HEK293 (cell line): Measurements from ENCODE around the gene METTL25B.
A peak's percentile ranks its signal among the peaks of the same experiment; 100 is the strongest.

Experiments used
- CTCF ChIA-PET: fragments of 350-600 bp; formaldehyde crosslinking; extraction: SDS; loops from one replicate; lab custom pipeline; 2021; ENCODE audit warnings: antibody characterized with exemption; lab: Yijun Ruan, JAX
- POLR2A ChIA-PET: fragments of 300-600 bp; formaldehyde crosslinking; extraction: SDS; loops from one replicate; lab custom pipeline; 2020; ENCODE audit warnings: antibody characterized with exemption, inconsistent platforms; lab: Yijun Ruan, JAX
- H3K27ac ChIP-seq: fragments of 200-500 bp; sonication (Bioruptor generic); 2 replicates; pipeline ENCODE4 v1.5.1; 2014; ENCODE audit warnings: low read depth, low read length, control low read depth, inconsistent platforms; ENCODE audit errors: extremely low read depth
- H3K36me3 ChIP-seq, 2 experiments: fragments of 200-500 bp in 1 of 2; sonication (Bioruptor generic) in 1 of 2; 1 replicate in 1 of 2; 2 replicates in 1 of 2; pipeline ENCODE4 v1.5.1; 2014 to 2017; ENCODE audit warnings: inconsistent platforms in 2 of 2, low read length in 2 of 2; ENCODE audit not compliant: control insufficient read depth in 2 of 2, insufficient read depth in 1 of 2
- H3K4me1 ChIP-seq: fragments of 200-500 bp; sonication (Bioruptor generic); 2 replicates; pipeline ENCODE4 v1.5.1; 2014; ENCODE audit warnings: mild to moderate bottlenecking, low read length, inconsistent platforms; ENCODE audit not compliant: control insufficient read depth, insufficient read depth
- H3K4me3 ChIP-seq: 2 replicates; pipeline ENCODE4 v1.5.1; 2011; ENCODE audit warnings: low read depth, mild to moderate bottlenecking, control low read depth, low read length, moderate library complexity
- H3K9me3 ChIP-seq: fragments of 200-500 bp; sonication (Bioruptor generic); 2 replicates; pipeline ENCODE4 v1.5.1; 2014; ENCODE audit warnings: low read depth, low read length, inconsistent platforms; ENCODE audit not compliant: control insufficient read depth, insufficient read depth
- EGR2 ChIP-seq: fragments of 450-650 bp; formaldehyde crosslinking; IDR thresholded peaks from 2 replicates; pipeline ENCODE4 v1.5.1; 2016; ENCODE audit warnings: low read depth, missing biosample characterization, missing genetic modification characterization
- FEZF1 ChIP-seq: fragments of 450-650 bp; formaldehyde crosslinking; IDR thresholded peaks from 2 replicates; pipeline ENCODE4 v1.5.1; 2016; ENCODE audit warnings: missing biosample characterization, missing genetic modification characterization
- GLIS1 ChIP-seq: fragments of 450-650 bp; formaldehyde crosslinking; IDR thresholded peaks from 2 replicates; pipeline ENCODE4 v1.5.1; 2016; ENCODE audit warnings: missing biosample characterization, missing genetic modification characterization
- IKZF3 ChIP-seq: fragments of 450-650 bp; IDR thresholded peaks from 2 replicates; pipeline ENCODE4 v1.5.0; 2018; ENCODE audit warnings: missing biosample characterization, mild to moderate bottlenecking, missing genetic modification characterization, moderate library complexity
- KLF1 ChIP-seq: fragments of 450-650 bp; formaldehyde crosslinking; IDR thresholded peaks from 2 replicates; pipeline ENCODE4 v1.5.1; 2016; ENCODE audit warnings: missing biosample characterization, missing genetic modification characterization
- KLF7 ChIP-seq: fragments of 450-650 bp; formaldehyde crosslinking; IDR thresholded peaks from 2 replicates; pipeline ENCODE4 v1.5.1; 2016; ENCODE audit warnings: missing biosample characterization, missing genetic modification characterization, borderline replicate concordance
- PRDM10 ChIP-seq: fragments of 450-650 bp; formaldehyde crosslinking; IDR thresholded peaks from 2 replicates; pipeline ENCODE4 v1.5.1; 2016; ENCODE audit warnings: missing biosample characterization, missing genetic modification characterization
- SP2 ChIP-seq: fragments of 450-650 bp; formaldehyde crosslinking; IDR thresholded peaks from 2 replicates; pipeline ENCODE4 v1.5.1; 2016; ENCODE audit warnings: missing biosample characterization, missing genetic modification characterization
- ZBTB17 ChIP-seq: fragments of 450-650 bp; formaldehyde crosslinking; IDR thresholded peaks from 2 replicates; pipeline ENCODE4 v1.5.1; 2016; ENCODE audit warnings: missing biosample characterization, missing genetic modification characterization
- ZFHX2 ChIP-seq: fragments of 450-650 bp; formaldehyde crosslinking; conservative IDR thresholded peaks from 2 replicates; pipeline ENCODE4 v1.5.1; 2016; ENCODE audit warnings: missing biosample characterization, missing genetic modification characterization
- ZIC2 ChIP-seq: fragments of 450-650 bp; formaldehyde crosslinking; IDR thresholded peaks from 2 replicates; pipeline ENCODE4 v1.5.1; 2016; ENCODE audit warnings: missing biosample characterization, missing genetic modification characterization
- ZNF138 ChIP-seq: fragments of 450-650 bp; formaldehyde crosslinking; IDR thresholded peaks from 2 replicates; pipeline ENCODE4 v1.5.1; 2016; ENCODE audit warnings: missing biosample characterization, missing genetic modification characterization, borderline replicate concordance
- ZNF155 ChIP-seq: fragments of 450-650 bp; formaldehyde crosslinking; IDR thresholded peaks from 2 replicates; pipeline ENCODE4 v1.5.1; 2016; ENCODE audit warnings: missing biosample characterization, missing genetic modification characterization
- ZNF169 ChIP-seq: fragments of 450-650 bp; formaldehyde crosslinking; IDR thresholded peaks from 2 replicates; pipeline ENCODE4 v1.5.1; 2016; ENCODE audit warnings: missing biosample characterization, missing genetic modification characterization
- ZNF175 ChIP-seq: fragments of 450-650 bp; formaldehyde crosslinking; IDR thresholded peaks from 2 replicates; pipeline ENCODE4 v1.5.1; 2016; ENCODE audit warnings: missing biosample characterization, missing genetic modification characterization
- ZNF335 ChIP-seq: fragments of 450-650 bp; formaldehyde crosslinking; conservative IDR thresholded peaks from 2 replicates; pipeline ENCODE4 v1.5.1; 2016; ENCODE audit warnings: missing biosample characterization, missing genetic modification characterization
- ZNF341 ChIP-seq: fragments of 450-650 bp; formaldehyde crosslinking; IDR thresholded peaks from 2 replicates; pipeline ENCODE4; 2016; ENCODE audit warnings: low read depth, missing biosample characterization, missing genetic modification characterization
- ZNF394 ChIP-seq: fragments of 450-650 bp; formaldehyde crosslinking; IDR thresholded peaks from 2 replicates; pipeline ENCODE4 v1.5.1; 2016; ENCODE audit warnings: missing biosample characterization, missing genetic modification characterization, mild to moderate bottlenecking, moderate library complexity, borderline replicate concordance
- ZNF423 ChIP-seq: fragments of 450-650 bp; formaldehyde crosslinking; IDR thresholded peaks from 2 replicates; pipeline ENCODE4 v1.5.1; 2016; ENCODE audit warnings: missing biosample characterization, missing genetic modification characterization
- ZNF600 ChIP-seq: fragments of 450-650 bp; formaldehyde crosslinking; IDR thresholded peaks from 2 replicates; pipeline ENCODE4 v1.5.1; 2016; ENCODE audit warnings: missing biosample characterization, missing genetic modification characterization
- ZNF843 ChIP-seq: fragments of 450-650 bp; formaldehyde crosslinking; IDR thresholded peaks from 2 replicates; pipeline ENCODE4 v1.5.1; 2016; ENCODE audit warnings: missing biosample characterization, missing genetic modification characterization
- ZSCAN4 ChIP-seq: fragments of 450-650 bp; formaldehyde crosslinking; IDR thresholded peaks from 2 replicates; pipeline ENCODE4 v1.5.1; 2017; ENCODE audit warnings: missing biosample characterization, missing genetic modification characterization

Gene METTL25B

DNA sequence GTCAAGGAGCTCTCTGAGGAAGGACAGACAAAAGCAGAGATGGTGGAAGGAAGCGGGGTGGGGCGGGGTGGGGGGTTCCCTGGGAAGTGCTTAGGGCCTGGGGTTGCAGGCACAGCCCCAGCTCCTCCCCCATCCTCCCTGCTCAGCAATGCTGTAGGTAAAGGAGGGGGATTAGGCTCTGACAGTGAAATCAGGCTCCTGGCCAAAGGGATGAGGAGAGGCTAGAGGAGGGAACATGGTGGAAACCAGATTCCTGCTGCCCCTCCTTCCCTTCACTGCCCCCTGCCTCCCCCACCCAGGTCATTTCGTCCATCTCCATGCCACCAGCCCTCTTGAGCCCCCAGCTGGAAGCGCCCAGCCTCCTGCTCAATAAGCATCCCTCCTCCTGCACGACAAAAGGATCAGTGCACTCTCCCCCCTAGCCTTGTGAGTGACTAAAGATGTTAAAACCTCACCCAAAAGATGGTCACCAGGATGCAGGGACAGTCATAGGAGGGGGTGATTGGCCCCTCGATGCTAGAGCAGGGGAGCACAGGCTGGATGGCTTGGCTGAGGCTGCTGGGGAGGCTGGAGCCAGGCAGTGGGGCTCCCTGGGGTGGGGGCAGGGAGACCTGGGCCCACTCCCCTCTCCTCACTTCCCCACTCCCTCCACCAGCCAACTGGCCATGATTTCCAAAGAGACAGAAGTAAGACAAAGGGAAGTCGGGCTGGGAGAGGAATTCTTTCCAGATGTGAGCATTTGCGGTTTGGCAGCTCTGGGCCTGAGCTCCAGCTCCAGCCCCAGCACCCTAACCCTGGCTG, 20.7 kb upstream of the METTL25B start (continued):
- TF ChIP-seq PRDM10 (tag by site-specific recombination) = peak; percentile 13; the same call in 1 of the 2 replicates
- peak; percentile 80 for TF ChIP-seq KLF1
- 0 out of 2 replicates have a peak, but pooled peaks have one; percentile 17 for TF ChIP-seq ZNF341
- no peak for TF ChIP-seq ZNF155 (tag by site-specific recombination)

- TF ChIP-seq IKZF3 (tag by site-specific recombination) (peak; percentile 70), ZIC2 (peak; percentile 31; the same call in 1 of the 2 replicates), SP2 (tag by site-specific recombination) (no peak), ZNF341 (peak; percentile 63; the same call in 1 of the 2 replicates), GLIS1 (tag by site-specific recombination) (peak; percentile 42; the same call in 1 of the 2 replicates)
- H3K27ac ChIP-seq = no peak overlapping the region
- no peaks in the 10 kb centered on the region for H3K9me3 ChIP-seq
- no peak overlapping the region for H3K4me3 ChIP-seq
- CTCF ChIA-PET = interaction anchor here (0.6 to 20.2 kb wide), 6 partner anchors 14 to 88 kb away, joined by 3 to 579 read pairs (median 8); no protein-coding TSS in a partner anchor
- H3K4me1 ChIP-seq = peaks cover 12% of the 10 kb centered on the region
- H3K36me3 ChIP-seq = no peaks in the 10 kb centered on the region
- POLR2A ChIA-PET = interaction anchor here (0.5 to 1.1 kb wide), 2 partner anchors 19 to 613 kb away, joined by 4 read pairs; no protein-coding TSS in a partner anchor
Measured at GRCh38 chr1:156708218-156708661, 20.0 kb upstream of the METTL25B start.

- ChIA-PET POLR2A (interaction anchor here (0.5 to 1.1 kb wide), 2 partner anchors 19 to 614 kb away, joined by 4 read pairs; no protein-coding TSS in a partner anchor), CTCF (interaction anchor here (0.9 to 20.2 kb wide), 3 partner anchors 17 to 31 kb away, joined by 3 to 579 read pairs (median 11); no protein-coding TSS in a partner anchor)
- no peak overlapping the region for H3K4me3 ChIP-seq
- H3K9me3 ChIP-seq = no peaks in the 10 kb centered on the region
- TF ChIP-seq ZNF394 = 0 out of 2 replicates have a peak, but pooled peaks have one; percentile 16
- TF ChIP-seq ZSCAN4 (tag by site-specific recombination) = no peak
- no peaks in the 10 kb centered on the region for H3K36me3 ChIP-seq
- 0 out of 2 replicates have a peak overlapping the region, but pooled peaks have one; percentile 16 for H3K27ac ChIP-seq
- H3K4me1 ChIP-seq = peaks cover 9% of the 10 kb centered on the region
Measured at GRCh38 chr1:156709031-156709430, 19.2 kb upstream of the METTL25B start.

- POLR2A ChIA-PET = no interaction called here
- H3K4me3 ChIP-seq = no peak overlapping the region
- TF ChIP-seq ZNF175 (tag by site-specific recombination) (no peak), EGR2 (peak; percentile 59), KLF7 (peak; percentile 45; the same call in 1 of the 2 replicates), ZNF423 (tag by site-specific recombination) (peak; percentile 46; the same call in 1 of the 2 replicates), FEZF1 (tag by site-specific recombination) (no peak), SP2 (tag by site-specific recombination) (0 out of 2 replicates have a peak, but pooled peaks have one; percentile 14), ZNF335 (tag by site-specific recombination) (peak; percentile 39; the same call in 1 of the 2 replicates), ZNF600 (tag by site-specific recombination) (peak; percentile 100), GLIS1 (tag by site-specific recombination) (peak; percentile 31), ZBTB17 (peak; percentile 65; the same call in 1 of the 2 replicates), ZFHX2 (tag by site-specific recombination) (0 out of 2 replicates have a peak, but pooled peaks have one; percentile 44), ZNF138 (no peak), ZNF843 (no peak), KLF1 (peak; percentile 94), ZNF169 (no peak)
Measured at GRCh38 chr1:156709757-156710489, 18.3 kb upstream of the METTL25B start.

More at GRCh38 chr1:156709757-156710489, 18.3 kb upstream of the METTL25B start:
- Histone ChIP-seq H3K36me3 (no peaks in the 10 kb centered on the region), H3K4me1 (peaks cover 3% of the 10 kb centered on the region; the same call in 1 of the 2 replicates), H3K9me3 (no peaks in the 10 kb centered on the region), H3K27ac (0 out of 2 replicates have a peak overlapping the region, but pooled peaks have one; percentile 16)
- CTCF ChIA-PET = interaction anchor here (0.6 to 20.2 kb wide), 3 partner anchors 16 to 70 kb away, joined by 3 to 579 read pairs (median 11); no protein-coding TSS in a partner anchor
